HepG2 (cell line): ENCODE results near the gene STK11. TPM values are rescaled to one million over a fixed set of nuclear protein-coding genes. Genes with fewer than 3 reads are reported as not detected.

Experiments used
- BRCA1 ChIP-seq: sonication (generic); formaldehyde crosslinking; IDR thresholded peaks from 2 replicates; pipeline ENCODE4 v1.4.0; 2020; ENCODE audit warnings: missing genetic modification reagents
- CAMTA2 ChIP-seq: sonication (generic); formaldehyde crosslinking; IDR thresholded peaks from 2 replicates; pipeline ENCODE4 v1.4.0; 2020; ENCODE audit warnings: mild to moderate bottlenecking, missing genetic modification reagents, borderline replicate concordance
- CEBPG ChIP-seq: IDR thresholded peaks from 2 replicates; pipeline ENCODE4 v1.6.1; 2016
- HCFC1 ChIP-seq: fragments of 150-350 bp; IDR thresholded peaks from 2 replicates; pipeline ENCODE4 v1.6.1; 2014; ENCODE audit warnings: low read depth, low read length
- HNRNPLL ChIP-seq: fragments of 200-400 bp; formaldehyde crosslinking; IDR thresholded peaks from 2 replicates; pipeline ENCODE4 v1.6.1; 2017; ENCODE audit warnings: mild to moderate bottlenecking, low read depth, low read length; ENCODE audit not compliant: poor library complexity, severe bottlenecking
- KDM2A ChIP-seq: sonication (generic); formaldehyde crosslinking; IDR thresholded peaks from 2 replicates; pipeline ENCODE4 v1.4.0; 2020; ENCODE audit warnings: low read depth, missing genetic modification reagents, borderline replicate concordance
- KLF6 ChIP-seq: IDR thresholded peaks from 2 replicates; pipeline ENCODE4 v1.8.0; 2016; ENCODE audit warnings: missing biosample characterization, missing genetic modification reagents
- MED1 ChIP-seq: sonication (generic); formaldehyde crosslinking; IDR thresholded peaks from 2 replicates; pipeline ENCODE4 v1.4.0; 2020; ENCODE audit warnings: missing genetic modification reagents
- NAIF1 ChIP-seq: sonication (generic); formaldehyde crosslinking; IDR thresholded peaks from 2 replicates; pipeline ENCODE4 v1.5.0; 2020; ENCODE audit warnings: mild to moderate bottlenecking, missing genetic modification reagents, borderline replicate concordance
- RBAK ChIP-seq: sonication (generic); formaldehyde crosslinking; IDR thresholded peaks from 2 replicates; pipeline ENCODE4 v1.5.1; 2020; ENCODE audit warnings: mild to moderate bottlenecking, missing genetic modification reagents
- RFX1 ChIP-seq: fragments of 450-650 bp; IDR thresholded peaks from 2 replicates; pipeline ENCODE4 v1.6.1; 2017
- SOX5 ChIP-seq: IDR thresholded peaks from 2 replicates; pipeline ENCODE4 v1.6.1; 2016; ENCODE audit warnings: borderline replicate concordance
- SRSF4 ChIP-seq: fragments of 200-400 bp; formaldehyde crosslinking; IDR thresholded peaks from one replicate; pipeline ENCODE4 v1.6.1; 2018; ENCODE audit warnings: mild to moderate bottlenecking, low read depth, low read length, moderate library complexity; ENCODE audit not compliant: poor library complexity, severe bottlenecking
- TOPORS ChIP-seq: sonication (generic); formaldehyde crosslinking; IDR thresholded peaks from 2 replicates; pipeline ENCODE4 v1.8.0; 2023; ENCODE audit warnings: mild to moderate bottlenecking, missing genetic modification reagents
- ZFP90 ChIP-seq: sonication (generic); formaldehyde crosslinking; IDR thresholded peaks from 2 replicates; pipeline ENCODE4 v1.8.0; 2022; ENCODE audit warnings: missing genetic modification reagents, mild to moderate bottlenecking, inconsistent platforms, borderline replicate concordance
- ZNF138 ChIP-seq: sonication (generic); formaldehyde crosslinking; IDR thresholded peaks from 2 replicates; pipeline ENCODE4 v1.5.0; 2020; ENCODE audit warnings: mild to moderate bottlenecking, low read depth, missing genetic modification reagents
- ZNF253 ChIP-seq: sonication (generic); formaldehyde crosslinking; IDR thresholded peaks from 2 replicates; pipeline ENCODE4 v1.8.0; 2022; ENCODE audit warnings: mild to moderate bottlenecking, missing genetic modification reagents, borderline replicate concordance
- ZNF326 ChIP-seq: sonication (generic); formaldehyde crosslinking; IDR thresholded peaks from 2 replicates; pipeline ENCODE4 v1.4.0; 2020; ENCODE audit warnings: missing genetic modification reagents, borderline replicate concordance
- ZNF501 ChIP-seq: sonication (generic); formaldehyde crosslinking; IDR thresholded peaks from 2 replicates; pipeline ENCODE4 v1.5.1; 2020; ENCODE audit warnings: mild to moderate bottlenecking, moderate library complexity, missing genetic modification reagents
- ZNF672 ChIP-seq: sonication (generic); formaldehyde crosslinking; IDR thresholded peaks from 2 replicates; pipeline ENCODE4 v1.8.1; 2022; ENCODE audit warnings: missing genetic modification reagents
- ZNF773 ChIP-seq: sonication (generic); formaldehyde crosslinking; IDR thresholded peaks from 2 replicates; pipeline ENCODE4 v1.4.0; 2020; ENCODE audit warnings: missing genetic modification reagents, borderline replicate concordance
- polyA plus RNA-seq, 8 experiments: library from polyadenylated mRNA; depleted of rRNA in 3 of 8; stranded (reverse) in 7 of 8; unstranded in 1 of 8; fragments of >200 nt; fragmentation: Illumina TruSeq in 4 of 8; extraction: Trizol in 4 of 8; gene quantifications; 2 replicates each; pipeline versions ENCODE4 v1.2.1 to v1.2.3, GENCODE V29; 2011 to 2016; ENCODE audit warnings: low read depth in 4 of 8, missing spikeins in 1 of 8, mixed read lengths in 1 of 8; ENCODE audit not compliant: insufficient read depth in 1 of 8
- total RNA-seq, 5 experiments: library from RNA; depleted of rRNA; stranded (reverse); fragments of >200 nt; fragmentation: Illumina TruSeq; extraction: Trizol; gene quantifications; 2 replicates each; pipeline ENCODE4 v1.2.3, GENCODE V29; 2016; ENCODE audit warnings: low read depth in 1 of 5
- TF ChIP-seq, protein P1 (sequence below): sonication (generic); formaldehyde crosslinking; IDR thresholded peaks from 2 replicates; pipeline ENCODE4 v1.4.0; 2020; ENCODE audit warnings: missing genetic modification reagents
- TF ChIP-seq, protein P2 (sequence below): sonication (generic); formaldehyde crosslinking; IDR thresholded peaks from 2 replicates; pipeline ENCODE4 v1.4.0; 2020; ENCODE audit warnings: mild to moderate bottlenecking, missing genetic modification reagents
- TF ChIP-seq, protein P3 (sequence below): sonication (generic); formaldehyde crosslinking; IDR thresholded peaks from 2 replicates; pipeline ENCODE4 v1.4.0; 2020; ENCODE audit warnings: mild to moderate bottlenecking, missing genetic modification reagents, borderline replicate concordance
- TF ChIP-seq, protein P4 (sequence below): conservative IDR thresholded peaks from 2 replicates; pipeline ENCODE4 v1.6.1; 2018; ENCODE audit warnings: missing genetic modification reagents
- TF ChIP-seq, protein P5 (sequence below): sonication (generic); formaldehyde crosslinking; IDR thresholded peaks from 2 replicates; pipeline ENCODE4 v1.8.1; 2023; ENCODE audit warnings: mild to moderate bottlenecking, missing genetic modification reagents

The STK11 gene
- total and polyA plus RNA-seq, 2 of the 13 experiments (the other 11 are each of a cell fraction or from before 2014, with no cell fraction given) = 27.5 to 43.6 TPM

DNA sequence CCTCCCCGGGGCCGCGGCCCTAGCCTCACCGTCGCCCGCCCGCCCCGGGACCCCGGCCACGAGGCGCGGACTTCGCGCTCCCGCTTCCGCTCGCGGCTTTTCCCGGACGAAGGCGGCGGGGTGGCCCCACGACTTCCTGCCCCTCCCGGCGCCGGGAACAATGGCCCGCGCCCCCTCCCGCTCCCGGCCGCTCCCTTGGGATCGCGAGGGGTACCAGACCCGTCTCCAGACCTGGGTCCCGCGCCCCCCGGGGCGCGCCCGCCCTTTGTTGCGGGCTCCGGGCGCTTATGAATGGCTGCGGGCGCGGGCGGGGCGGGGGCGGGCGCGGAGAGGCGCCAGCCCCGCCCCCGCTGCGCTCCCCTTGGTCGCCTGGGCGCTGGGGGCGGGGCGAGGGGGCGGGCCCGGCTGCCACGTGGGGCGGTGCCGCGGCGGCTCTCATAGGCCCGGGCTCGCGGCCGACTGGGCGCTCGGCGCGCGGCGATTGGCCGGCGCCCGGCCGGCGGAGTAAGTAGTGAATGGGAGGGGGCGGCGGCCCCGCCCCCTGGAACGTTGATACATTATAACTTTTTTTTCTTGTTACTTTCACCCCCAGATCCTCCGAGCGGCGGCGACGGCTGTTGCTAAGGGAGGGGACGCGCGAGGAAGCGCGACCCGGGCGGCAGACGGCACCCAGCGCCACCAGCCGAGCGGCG is 43.9 kb downstream of the STK11 start (continued):
- TF ChIP-seq, protein P1, sequence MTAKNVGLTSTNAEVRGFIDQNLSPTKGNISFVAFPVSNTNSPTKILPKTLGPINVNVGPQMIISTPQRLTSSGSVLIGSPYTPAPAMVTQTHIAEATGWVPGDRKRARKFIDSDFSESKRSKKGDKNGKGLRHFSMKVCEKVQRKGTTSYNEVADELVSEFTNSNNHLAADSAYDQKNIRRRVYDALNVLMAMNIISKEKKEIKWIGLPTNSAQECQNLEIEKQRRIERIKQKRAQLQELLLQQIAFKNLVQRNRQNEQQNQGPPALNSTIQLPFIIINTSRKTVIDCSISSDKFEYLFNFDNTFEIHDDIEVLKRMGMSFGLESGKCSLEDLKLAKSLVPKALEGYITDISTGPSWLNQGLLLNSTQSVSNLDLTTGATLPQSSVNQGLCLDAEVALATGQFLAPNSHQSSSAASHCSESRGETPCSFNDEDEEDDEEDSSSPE (CRISPR knock-in tag) = peak; percentile 82
- 0 out of 2 replicates have a peak, but pooled peaks have one; percentile 40 for TF ChIP-seq ZNF138
- TF ChIP-seq NAIF1 (CRISPR knock-in tag) = no peak
- no peak for TF ChIP-seq ZNF672 (CRISPR knock-in tag)
- no peak; the same call in 1 of the 2 replicates for TF ChIP-seq ZFP90
- TF ChIP-seq HCFC1 = no peak
- peak; percentile 5 for TF ChIP-seq HNRNPLL
- no peak for TF ChIP-seq ZNF326 (CRISPR knock-in tag)
- no peak for TF ChIP-seq SRSF4
- TF ChIP-seq, protein P2, sequence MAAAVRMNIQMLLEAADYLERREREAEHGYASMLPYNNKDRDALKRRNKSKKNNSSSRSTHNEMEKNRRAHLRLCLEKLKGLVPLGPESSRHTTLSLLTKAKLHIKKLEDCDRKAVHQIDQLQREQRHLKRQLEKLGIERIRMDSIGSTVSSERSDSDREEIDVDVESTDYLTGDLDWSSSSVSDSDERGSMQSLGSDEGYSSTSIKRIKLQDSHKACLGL (CRISPR knock-in tag) = peak; percentile 27; the same call in 1 of the 2 replicates
- TF ChIP-seq CEBPG = no peak
- TF ChIP-seq ZNF253 (CRISPR knock-in tag) = no peak
- TF ChIP-seq, protein P3, sequence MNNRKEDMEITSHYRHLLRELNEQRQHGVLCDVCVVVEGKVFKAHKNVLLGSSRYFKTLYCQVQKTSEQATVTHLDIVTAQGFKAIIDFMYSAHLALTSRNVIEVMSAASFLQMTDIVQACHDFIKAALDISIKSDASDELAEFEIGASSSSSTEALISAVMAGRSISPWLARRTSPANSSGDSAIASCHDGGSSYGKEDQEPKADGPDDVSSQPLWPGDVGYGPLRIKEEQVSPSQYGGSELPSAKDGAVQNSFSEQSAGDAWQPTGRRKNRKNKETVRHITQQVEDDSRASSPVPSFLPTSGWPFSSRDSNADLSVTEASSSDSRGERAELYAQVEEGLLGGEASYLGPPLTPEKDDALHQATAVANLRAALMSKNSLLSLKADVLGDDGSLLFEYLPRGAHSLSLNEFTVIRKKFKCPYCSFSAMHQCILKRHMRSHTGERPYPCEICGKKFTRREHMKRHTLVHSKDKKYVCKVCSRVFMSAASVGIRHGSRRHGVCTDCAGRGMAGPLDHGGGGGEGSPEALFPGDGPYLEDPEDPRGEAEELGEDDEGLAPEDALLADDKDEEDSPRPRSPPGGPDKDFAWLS (CRISPR knock-in tag) = no peak
- TF ChIP-seq RFX1 = peak; percentile 24; the same call in 1 of the 2 replicates
- TF ChIP-seq ZNF773 (CRISPR knock-in tag) = no peak
- 0 out of 2 replicates have a peak, but pooled peaks have one; percentile 10 for TF ChIP-seq KDM2A (CRISPR knock-in tag)
- TF ChIP-seq MED1 (CRISPR knock-in tag) = peak; percentile 49
- TF ChIP-seq TOPORS = peak; percentile 60; the same call in 1 of the 2 replicates
- TF ChIP-seq ZNF501 (CRISPR knock-in tag) = peak; percentile 30; the same call in 1 of the 2 replicates
- TF ChIP-seq BRCA1 = no peak
- TF ChIP-seq SOX5 (CRISPR knock-in tag) = peak; percentile 84
- TF ChIP-seq, protein P4, sequence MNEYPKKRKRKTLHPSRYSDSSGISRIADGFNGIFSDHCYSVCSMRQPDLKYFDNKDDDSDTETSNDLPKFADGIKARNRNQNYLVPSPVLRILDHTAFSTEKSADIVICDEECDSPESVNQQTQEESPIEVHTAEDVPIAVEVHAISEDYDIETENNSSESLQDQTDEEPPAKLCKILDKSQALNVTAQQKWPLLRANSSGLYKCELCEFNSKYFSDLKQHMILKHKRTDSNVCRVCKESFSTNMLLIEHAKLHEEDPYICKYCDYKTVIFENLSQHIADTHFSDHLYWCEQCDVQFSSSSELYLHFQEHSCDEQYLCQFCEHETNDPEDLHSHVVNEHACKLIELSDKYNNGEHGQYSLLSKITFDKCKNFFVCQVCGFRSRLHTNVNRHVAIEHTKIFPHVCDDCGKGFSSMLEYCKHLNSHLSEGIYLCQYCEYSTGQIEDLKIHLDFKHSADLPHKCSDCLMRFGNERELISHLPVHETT (CRISPR knock-in tag) = peak; percentile 85
- TF ChIP-seq CAMTA2 (CRISPR knock-in tag) = no peak
- no peak for TF ChIP-seq RBAK (CRISPR knock-in tag)
- TF ChIP-seq, protein P5, sequence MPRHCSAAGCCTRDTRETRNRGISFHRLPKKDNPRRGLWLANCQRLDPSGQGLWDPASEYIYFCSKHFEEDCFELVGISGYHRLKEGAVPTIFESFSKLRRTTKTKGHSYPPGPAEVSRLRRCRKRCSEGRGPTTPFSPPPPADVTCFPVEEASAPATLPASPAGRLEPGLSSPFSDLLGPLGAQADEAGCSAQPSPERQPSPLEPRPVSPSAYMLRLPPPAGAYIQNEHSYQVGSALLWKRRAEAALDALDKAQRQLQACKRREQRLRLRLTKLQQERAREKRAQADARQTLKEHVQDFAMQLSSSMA (CRISPR knock-in tag) = no peak
- TF ChIP-seq KLF6 (CRISPR knock-in tag) = 0 out of 2 replicates have a peak, but pooled peaks have one; percentile 38
